HG03135 (cell line): Measurements from ENCODE around the gene RNF34.

ENCODE experiments used
- ATAC-seq: cut with Tn5 transposase; IDR thresholded peaks from one replicate; pipeline ENCODE4 v1.9.1; 2021; ENCODE audit warnings: mild to moderate bottlenecking, moderate library complexity; ENCODE audit not compliant: unreplicated experiment

RNF34 gene

GRCh38 chr12:121388421-121388981 is 11.4 kb upstream of the RNF34 start:
- no peak for ATAC-seq

- ATAC-seq, result no peak
Observed at GRCh38 chr12:121390856-121391255, 9.1 kb upstream of the RNF34 start.

GRCh38 chr12:121391619-121392324 is 8.1 kb upstream of the RNF34 start:
- ATAC-seq, result peak; percentile 59

GRCh38 chr12:121392325-121392716 is 7.6 kb upstream of the RNF34 start:
- ATAC-seq, result no peak

GRCh38 chr12:121397521-121397920 is 2.4 kb upstream of the RNF34 start:
- ATAC-seq, result no peak

GRCh38 chr12:121398355-121398754 is 1.6 kb upstream of the RNF34 start:
- ATAC-seq, result no peak

- peak; percentile 46 for ATAC-seq
Observed at GRCh38 chr12:121400332-121401139, 618 bp downstream of the RNF34 start.

GRCh38 chr12:121403721-121404120 is 3.8 kb downstream of the RNF34 start:
- ATAC-seq, result no peak

GRCh38 chr12:121404734-121405133 is 4.8 kb downstream of the RNF34 start:
- no peak for ATAC-seq

- ATAC-seq, result no peak
Observed at GRCh38 chr12:121405211-121405610, 5.3 kb downstream of the RNF34 start.

- ATAC-seq, result no peak
Observed at GRCh38 chr12:121413917-121414316, 14.0 kb downstream of the RNF34 start.

GRCh38 chr12:121417847-121418246 is 17.9 kb downstream of the RNF34 start:
- ATAC-seq, result no peak

GRCh38 chr12:121420109-121420508 is 20.2 kb downstream of the RNF34 start:
- no peak for ATAC-seq

- ATAC-seq, result no peak
Observed at GRCh38 chr12:121423253-121423652, 23.3 kb downstream of the RNF34 start.

- no peak for ATAC-seq
Observed at GRCh38 chr12:121423682-121424623, 24.0 kb downstream of the RNF34 start.

- ATAC-seq, result no peak
Observed at GRCh38 chr12:121424624-121424975, 24.7 kb downstream of the RNF34 start.

- no peak for ATAC-seq
Observed at GRCh38 chr12:121427556-121428050, 27.7 kb downstream of the RNF34 start.

GRCh38 chr12:121428883-121429282 is 29.0 kb downstream of the RNF34 start:
- ATAC-seq, result no peak

- no peak for ATAC-seq
Observed at GRCh38 chr12:121430833-121431415, 31.0 kb downstream of the RNF34 start.

- ATAC-seq, result no peak
Observed at GRCh38 chr12:121432740-121433480, 33.0 kb downstream of the RNF34 start.
